DMS79 treated with DMSO at 0.1 percent for 48 hours (cell line): ENCODE data around the gene LRFN4.
A peak's percentile ranks its signal among the peaks of the same experiment; 100 is the strongest.

ENCODE experiments used
- DNase-seq: peaks from one replicate; lab custom pipeline; 2025; lab: John Stamatoyannopoulos, UW

The LRFN4 gene

DNA sequence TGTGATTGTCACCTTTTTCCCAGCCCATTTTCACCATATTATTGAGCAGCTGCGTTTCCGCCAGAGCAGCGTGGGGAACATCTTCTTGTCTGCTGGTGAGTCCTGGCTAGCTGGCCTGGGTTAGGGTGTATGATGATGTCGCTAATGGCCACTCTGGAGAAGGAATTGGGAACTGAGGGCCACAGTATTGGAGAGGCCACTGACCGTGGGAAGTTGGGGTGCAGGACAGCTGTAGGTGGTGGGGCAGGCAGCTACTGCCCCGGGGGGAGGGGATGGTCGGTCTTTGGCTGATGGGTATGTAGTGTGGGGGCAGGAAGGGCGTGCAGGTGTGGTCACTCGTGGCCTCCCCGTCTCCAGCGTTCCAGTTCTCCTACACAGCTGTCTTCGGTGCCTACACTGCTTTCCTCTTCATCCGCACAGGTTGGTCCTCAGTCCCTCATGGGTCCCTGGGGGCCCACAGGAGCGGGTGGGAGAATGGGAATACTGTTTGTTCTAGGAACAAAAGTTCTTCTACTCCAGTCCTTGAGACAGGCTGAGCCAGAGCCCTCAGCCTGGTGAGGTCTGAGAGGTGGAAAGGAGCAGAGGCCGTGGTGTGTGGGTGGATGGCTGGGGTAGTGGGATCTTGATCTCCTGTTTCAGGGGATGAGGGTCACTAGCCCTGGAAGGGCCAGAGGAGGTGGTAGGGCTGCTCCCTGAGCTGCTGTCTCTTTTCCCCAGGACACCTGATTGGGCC is 11.6 kb upstream of the LRFN4 start:
- no peak for DNase-seq

DNA sequence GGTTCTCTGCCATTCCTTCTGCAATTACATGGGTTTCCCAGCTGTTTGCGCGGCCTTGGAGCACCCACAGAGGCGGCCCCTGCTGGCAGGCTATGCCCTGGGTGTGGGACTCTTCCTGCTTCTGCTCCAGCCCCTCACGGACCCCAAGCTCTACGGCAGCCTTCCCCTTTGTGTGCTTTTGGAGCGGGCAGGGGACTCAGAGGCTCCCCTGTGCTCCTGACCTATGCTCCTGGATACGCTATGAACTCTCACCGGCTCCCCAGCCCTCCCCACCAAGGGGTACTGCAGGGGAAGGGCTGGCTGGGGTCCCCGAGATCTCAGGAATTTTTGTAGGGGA is 11.0 kb upstream of the LRFN4 start:
- no peak for DNase-seq

DNA sequence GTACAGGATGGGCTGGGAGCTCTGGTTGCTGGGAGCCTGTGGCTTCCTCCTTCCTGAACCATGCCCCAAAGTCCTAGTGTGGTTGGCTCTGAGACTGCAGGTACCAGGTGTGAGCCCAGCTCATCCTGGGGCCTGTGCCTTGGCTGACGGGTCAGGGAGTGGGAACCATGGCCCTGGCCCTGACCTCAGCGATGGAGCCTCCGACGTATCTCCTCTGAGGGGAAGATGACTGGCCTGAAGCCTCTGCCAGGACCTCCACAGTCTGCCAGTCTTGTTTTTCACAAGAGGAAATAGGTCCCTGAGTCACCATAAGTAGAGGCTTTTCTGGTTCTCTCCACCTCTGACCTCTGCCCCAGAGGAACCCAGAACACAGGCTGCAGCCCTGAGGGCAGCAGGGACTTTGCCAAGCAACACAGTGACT is 10.2 kb upstream of the LRFN4 start:
- DNase-seq: no peak

DNA sequence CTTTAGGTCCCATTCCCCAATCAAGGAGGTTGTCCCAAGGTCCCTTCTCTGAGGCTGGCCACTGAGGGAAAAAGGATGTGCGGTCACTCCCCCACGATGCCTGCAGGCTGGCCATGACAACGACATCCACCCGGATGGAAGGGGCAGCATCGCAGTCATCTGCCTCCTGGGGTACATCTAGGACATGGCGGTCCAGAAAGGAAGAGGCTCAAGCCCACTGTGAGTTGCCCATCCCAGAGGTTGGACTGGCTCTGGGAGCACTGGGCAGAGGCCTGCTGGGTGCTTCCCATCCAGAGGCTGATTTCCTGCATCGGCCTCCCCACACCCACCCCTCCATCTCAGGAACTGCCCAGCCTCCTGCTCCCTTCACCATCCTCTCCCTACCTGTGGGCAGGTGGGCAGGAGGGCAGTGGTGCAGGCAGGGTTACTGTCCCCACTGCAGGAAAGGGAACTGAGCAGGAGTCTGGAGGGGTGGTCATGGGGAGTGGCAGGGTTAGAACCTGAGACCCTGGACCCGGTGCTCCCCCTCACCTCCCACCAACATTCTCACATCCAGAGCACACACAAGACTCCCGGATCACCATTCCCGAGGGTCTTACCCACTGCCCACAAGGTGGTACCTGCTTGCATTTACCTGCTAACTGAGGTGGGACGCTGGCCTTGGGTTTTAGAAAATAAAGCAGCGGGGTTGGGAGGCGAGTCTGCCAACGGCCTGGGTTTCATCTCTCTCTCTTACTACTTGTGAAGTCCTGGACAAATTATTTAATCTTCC is 9.2 kb upstream of the LRFN4 start:
- DNase-seq: no peak

DNA sequence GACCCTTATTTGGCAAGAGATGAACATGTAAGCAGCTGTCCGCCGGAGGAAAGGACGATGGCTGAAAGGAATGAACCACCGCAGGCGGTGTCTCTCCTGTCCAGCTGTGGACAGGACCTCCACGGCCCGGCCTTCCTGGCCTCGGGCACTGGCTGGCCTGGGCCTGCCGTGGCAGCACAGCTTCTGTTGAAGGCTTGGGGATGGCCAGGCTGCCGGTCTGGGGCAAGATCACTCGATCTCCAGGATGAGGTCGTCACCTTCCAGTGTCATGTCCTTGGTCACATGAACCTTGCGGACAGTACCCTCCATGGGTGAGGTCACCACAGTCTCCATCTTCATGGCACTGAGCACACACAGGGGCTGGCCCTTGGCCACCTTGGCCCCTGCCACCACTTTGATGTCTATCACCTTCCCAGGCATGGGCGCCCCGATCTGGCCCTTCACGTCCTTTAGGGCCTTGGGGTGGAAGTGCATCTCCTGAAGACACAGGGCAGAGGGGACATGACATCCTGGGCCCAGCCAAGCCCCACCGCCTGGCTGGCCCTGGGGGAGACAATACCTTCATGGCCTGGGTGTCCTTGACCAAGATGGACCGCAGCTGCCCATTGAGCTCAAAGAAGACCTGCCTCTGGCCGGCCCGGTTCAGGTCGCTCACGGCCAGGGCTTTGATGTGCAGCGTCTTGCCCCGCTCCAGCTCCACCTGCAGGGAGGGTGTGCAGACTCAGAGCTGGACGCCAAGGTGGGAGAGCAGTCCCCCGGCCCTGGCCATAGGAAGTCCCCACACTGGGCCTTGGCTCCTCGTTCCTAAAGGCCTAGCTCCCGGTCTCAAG is 8.0 kb upstream of the LRFN4 start:
- no peak for DNase-seq

DNA sequence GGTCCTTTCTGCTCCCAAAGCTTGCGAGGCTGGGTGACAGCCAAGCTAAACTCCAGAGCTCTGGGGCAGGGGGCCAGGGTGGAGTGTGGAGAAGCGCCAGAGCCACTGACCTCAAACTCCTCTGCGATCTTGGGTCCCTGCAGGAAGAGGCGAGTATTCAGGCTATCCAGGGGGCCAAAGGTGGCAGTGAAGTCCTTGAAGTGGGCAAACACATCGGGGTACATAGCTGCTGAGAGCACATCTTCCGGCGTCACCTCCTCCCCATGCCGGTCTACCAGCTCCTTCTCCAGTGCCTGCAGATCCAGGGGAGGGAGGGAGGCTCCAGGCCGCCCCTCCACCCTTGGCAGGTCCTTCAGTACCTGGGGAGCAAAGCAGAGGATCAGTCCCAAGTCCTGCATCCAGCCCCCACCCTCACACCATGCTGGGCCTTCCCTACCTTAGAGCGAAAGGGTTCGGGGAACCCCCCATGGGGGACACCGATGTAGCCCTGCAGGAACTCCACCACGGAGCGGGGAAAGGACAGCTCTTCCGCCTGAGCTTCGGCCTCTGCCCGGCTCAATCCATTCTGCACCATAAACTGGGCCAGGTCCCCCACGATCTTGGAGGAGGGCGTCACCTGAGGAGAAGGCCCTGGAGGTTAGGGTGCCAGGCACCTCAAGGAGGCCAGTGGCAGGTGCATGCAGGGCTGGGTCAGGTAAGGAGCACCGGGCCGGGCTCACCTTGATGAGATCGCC is 7.2 kb upstream of the LRFN4 start:
- no peak for DNase-seq

DNA sequence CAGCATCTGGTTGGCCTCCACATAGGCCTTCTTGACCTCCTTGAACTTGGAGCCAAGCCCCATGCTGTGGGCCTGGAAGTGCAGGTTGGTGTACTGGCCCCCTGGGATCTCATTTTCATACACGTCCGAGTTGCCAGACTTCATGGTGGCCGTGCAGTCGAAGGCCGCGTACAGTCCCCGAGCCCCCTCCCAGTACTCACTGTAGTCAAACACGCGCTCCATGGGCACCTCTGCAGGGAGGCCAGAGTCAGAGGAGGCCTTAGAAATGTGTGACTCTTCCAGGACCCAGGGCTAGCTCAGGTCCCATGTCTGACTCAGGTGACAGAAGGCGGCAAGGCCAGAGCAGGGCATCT is 6.7 kb upstream of the LRFN4 start:
- DNase-seq: no peak

DNA sequence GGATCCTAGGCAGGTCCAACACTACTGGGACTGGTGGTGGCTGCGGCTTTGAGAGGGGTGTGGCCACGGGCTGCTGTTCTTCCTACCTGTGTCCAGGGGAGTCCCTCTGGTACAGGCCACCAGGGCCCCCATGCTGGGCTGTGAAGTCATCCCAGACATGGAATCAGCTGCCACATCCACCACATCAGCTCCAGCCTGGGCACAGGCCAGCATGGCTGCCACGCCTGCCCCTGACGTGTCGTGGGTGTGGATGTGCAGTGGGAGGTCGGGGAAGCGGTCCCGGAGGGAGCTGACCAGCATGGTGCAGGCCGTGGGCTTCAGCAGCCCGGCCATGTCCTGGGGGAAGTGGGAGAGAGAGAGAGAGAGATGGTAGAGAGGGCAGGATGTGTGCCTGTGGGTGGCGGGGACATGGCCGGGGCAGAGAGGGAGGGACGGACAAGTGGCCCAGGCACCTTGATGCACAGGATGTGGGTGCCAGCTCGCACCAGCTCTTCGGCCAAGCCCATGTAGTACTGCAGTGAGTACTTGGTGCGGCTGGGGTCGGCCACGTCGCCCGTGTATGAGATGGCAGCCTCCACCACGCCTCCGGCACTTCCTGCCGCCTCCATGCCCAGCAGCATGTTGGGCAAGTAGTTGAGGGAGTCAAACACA is 6.2 kb upstream of the LRFN4 start:
- no peak for DNase-seq

DNA sequence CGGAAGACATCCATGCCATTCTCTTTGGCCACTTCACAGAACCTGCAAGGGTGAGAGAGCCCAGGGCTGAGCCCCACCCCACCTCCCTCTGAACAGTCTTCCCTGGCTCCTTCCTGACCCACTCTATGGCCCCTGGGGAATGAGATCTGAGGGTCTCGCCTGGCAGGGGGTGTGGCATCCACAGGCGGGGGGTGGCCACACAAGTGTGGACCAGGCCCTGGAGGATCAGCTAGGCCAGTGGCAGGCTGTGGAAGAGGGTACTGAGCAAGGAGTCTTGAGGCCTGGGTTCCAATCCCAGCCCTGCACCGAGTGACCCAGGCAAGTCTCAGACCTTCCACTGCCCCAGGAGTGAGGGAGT is 5.6 kb upstream of the LRFN4 start:
- no peak for DNase-seq

DNA sequence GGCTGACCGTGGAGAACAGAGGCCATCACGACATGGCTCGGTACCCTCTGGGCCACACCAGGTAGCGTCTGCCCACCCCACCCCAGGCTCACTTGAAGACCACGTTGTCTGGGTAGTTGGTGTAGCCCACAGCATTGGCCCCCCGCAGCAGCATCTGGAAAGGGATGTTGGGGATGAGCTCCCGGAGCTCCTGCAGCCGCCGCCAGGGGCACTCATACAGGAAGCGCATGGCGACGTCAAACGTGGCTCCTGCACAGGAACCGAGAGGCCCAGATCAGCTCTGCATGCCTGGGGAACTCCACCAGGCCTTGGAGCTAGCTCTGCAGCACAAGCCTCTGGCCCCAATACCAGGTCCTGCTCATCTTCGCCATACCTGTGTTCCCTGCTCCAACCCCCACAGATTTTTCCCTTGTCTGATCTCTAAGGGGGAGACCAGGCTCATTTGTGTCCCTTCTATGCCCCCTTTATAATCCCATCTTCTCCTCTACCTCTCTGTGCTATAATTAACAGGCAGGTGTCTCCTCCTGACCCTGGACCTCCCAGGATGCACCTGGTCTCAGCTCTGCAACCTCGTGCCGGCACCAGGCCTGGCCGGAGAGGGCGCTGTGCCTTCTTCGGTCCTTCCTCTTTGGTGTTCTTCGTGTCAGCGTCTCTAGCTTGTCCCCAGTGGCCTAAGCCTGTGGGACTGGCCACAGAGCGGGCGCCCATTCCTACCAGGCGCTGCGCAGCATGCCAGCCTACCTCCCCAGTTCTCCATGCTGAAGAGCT is 5.0 kb upstream of the LRFN4 start:
- no peak for DNase-seq

DNA sequence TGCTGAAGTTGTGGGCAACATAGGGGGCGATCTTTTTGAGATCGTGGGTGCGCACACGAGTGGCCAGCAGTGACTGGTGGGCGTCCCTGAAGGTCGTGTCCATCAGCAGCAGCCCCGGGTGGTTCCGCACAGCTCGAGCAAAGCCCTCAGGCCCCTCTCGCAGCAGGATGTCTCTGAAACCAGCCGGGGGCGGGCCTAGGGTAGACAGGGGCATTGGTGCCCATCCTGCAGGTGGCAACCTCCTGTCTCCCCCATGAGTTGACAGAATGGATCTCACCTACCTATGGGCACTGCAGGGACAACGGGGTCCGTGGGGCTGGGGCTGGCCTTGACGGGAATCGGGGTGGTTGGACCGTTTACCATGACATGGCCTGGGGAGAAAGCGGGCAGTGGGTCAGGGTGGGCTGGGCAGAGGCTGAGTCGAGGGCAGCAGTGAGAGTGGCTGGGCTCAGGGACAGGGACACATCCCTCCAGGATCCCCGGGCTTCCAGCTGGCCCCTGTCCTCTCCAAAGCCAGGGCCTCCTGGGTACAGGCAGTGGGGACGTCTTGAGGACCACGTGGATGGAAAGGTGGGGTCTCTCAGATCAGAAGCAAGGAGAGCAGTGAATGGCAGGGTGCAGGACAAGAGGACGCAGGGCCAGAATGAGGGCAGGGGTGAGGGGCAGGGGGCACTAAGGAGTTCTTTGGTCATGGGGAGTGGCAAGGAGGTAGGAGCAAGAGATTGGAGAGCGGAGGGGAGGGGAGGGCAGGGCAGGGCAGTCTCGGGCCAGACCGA is 4.2 kb upstream of the LRFN4 start:
- DNase-seq: no peak

DNA sequence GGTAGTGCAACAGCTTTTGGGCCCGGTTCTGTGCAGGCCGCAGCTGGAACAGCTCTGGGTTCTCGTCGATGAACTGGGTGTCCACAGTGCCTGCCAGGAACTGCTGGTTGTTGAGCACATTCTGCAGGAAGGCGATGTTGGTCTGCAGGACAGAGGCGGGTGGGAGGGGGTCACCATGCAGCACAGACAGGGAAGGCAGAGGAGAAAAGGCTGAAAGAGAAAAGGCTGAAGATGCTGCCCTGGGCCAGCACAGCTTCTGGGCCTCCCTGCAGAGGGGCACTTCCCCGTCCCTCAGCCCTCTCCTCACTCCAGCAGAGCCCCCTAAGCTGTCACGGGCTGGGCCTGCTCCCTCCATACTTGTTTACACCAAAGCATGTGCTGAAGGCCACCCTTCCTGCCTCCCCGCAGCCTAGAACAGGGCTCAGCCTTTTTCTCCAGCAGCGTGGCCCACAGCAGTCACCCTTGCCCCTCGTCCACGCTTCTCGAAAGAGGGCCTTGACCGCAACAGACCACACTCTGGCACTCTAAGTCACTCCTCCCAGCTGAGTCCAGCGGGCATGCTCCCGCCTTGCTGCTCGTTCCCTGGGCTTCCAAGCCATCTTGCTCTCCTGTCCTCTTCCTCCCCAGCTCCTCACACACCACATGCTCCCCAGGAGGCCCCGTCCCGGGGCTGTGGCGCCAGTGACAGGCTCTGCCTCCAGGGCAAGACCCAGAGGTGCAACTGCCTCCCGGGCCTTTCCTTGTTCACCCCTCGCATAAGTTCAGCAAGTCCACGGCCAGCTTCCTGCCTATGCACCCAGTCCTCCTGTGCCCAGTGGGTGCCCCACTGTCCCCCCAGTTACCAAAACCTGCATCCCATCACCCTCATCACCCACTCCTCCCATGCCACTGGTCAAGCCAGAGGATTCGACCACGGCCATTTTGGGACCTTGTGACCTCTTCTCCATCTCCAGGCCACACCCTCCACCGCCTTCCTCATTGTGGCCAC is 3.3 kb upstream of the LRFN4 start:
- no peak for DNase-seq

DNA sequence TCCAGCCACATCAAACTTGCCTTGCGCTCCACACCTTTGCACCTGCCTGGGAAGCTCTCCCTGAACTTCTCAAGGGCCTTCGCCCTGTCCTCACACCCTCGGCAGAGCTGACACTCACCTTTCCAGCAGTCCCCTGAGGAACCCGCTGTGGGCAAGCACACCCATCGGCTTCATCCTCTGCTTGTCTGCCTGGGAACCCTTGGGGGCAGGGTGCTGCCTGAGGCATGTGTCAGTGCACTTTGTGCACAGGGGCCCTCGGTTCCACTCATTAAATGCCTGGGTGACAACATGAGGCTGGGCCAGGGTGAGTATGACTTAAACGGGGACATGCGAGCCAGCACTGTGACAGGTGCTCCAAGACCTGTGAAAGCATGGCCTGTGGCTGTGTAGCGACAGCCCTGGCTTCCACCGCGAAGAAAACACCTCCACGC is 2.6 kb upstream of the LRFN4 start:
- DNase-seq: no peak

DNA sequence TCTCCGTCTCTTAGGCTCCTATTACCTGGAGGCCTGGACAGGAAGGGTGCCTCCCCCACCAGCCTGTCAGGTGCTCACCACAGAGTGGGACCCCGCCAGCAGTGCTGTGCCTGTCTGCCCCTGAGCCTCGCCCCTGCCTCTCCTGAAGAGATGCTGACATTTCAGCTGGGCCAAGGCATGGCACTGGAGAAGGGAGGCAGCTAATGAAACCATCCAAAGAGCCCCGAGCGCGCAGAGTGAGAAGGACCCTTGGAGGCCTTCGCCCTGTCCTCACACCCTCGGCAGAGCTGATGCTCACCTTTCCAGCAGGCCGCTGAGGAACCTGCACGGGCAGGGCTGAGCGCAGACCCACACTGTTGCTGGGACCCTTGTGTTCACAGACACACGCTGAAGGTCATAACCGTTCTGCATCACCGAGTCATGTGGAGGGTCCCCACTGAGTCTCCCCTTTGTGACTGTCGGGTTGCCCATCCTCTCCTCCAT is 2.1 kb upstream of the LRFN4 start:
- no peak for DNase-seq

DNA sequence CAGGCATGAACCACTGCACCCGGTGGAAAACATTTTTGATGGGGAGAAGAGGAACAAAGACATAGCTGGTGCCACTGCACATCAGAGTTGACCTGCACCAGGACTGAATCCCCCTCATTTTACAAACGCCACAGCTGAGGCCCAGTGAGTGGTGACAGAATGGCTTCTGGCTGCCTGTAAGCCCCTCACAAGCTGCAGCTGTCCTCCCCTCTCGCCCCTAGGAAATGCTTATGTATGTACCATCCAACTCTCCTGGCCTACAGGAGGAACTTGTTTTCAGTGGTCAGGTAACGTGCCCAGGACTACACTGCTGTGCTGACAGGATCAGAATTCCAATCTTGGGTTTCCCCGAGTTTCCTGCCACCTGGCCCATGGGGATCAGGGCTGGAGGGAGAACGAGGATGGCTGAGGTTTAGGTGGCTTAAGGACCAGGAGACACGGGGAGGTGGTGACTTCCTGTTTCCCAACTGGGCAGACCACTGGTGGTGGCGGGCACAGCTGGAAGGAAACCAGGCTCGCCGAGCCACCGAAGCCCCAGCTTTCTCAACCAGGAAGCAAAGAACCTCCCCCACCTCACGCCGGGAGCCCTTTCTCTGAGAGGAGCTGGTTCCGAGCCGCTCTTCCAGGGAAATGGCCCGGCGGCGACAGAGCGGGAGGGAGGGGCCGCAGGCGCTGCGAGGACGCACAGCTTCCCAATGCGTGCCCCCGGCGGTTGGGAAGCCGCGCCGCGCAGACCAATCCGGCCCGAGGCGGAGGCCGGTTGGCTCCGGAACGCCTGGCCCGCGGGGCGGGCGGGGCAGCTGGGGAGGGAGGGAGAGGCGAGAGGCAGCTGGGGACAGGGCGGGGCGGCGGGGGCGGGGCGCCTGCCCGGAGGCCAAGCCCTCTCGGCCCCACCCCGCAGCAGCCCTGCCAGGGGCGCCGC is 1.0 kb upstream of the LRFN4 start:
- DNase-seq: peak; percentile 84

DNA sequence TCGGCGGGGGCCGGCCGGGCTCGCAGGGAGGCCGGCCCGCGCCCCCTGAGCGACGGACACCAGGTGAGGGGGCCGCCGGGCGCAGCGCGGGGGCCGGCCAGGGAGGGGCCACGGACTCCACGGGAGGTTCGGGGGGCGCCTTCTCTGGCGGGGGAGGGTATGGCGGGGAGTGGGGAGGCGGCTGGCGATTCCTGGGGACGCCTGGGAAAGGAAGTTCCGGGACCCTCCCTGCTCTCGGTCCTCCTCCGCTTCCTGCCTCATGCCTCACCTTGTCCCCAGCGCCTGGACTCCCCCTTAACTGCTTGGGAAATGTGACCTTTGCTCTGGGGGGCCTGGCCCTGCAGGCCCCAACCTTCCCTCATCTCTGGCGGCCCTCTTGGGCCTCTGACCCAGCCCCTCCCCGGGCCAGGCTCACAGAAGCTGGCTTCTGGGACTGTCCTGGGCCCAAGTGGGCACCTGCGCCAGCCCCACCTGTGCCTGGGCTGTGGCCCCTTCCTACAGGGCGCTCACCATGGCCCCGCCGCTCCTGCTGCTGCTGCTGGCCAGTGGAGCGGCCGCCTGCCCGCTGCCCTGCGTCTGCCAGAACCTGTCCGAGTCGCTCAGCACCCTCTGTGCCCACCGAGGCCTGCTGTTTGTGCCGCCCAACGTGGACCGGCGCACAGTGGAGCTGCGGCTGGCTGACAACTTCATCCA is 516 bp downstream of the LRFN4 start:
- no peak for DNase-seq

DNA sequence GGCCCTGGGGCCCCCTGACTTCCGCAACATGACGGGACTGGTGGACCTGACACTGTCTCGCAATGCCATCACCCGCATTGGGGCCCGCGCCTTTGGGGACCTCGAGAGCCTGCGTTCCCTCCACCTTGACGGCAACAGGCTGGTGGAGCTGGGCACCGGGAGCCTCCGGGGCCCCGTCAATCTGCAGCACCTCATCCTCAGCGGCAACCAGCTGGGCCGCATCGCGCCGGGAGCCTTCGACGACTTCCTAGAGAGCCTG is 992 bp downstream of the LRFN4 start:
- DNase-seq: no peak
